ENCODE data around the gene TOGARAM2. TPM values are rescaled to one million over a fixed set of nuclear protein-coding genes. Genes with fewer than 3 reads are reported as not detected.
"Not testable (repeated sequence)": the region's sequence is repeated elsewhere in the genome, so short reads cannot be mapped to it uniquely, and the experiment has no call there.

Gene TOGARAM2
- total and polyA plus RNA-seq, 3 donors from 2014 or later, result 2.1 to 5.2 (median 3.5) TPM

GRCh38 chr2:28974252-28974651 is 6.8 kb upstream of the TOGARAM2 start:
- 90 to 95% methylated on average over 4 of the region's 4 CpGs for WGBS, 2 donors
- H3K27ac ChIP-seq, result no peak overlapping the region
- DNase-seq, result no peak
- no peaks in the 10 kb centered on the region for H3K36me3 ChIP-seq (ENCODE audit: low read depth, missing control alignments)
- H3K9me3 ChIP-seq, result no peaks in the 10 kb centered on the region
- H3K27me3 ChIP-seq, result no peaks in the 10 kb centered on the region
- TF ChIP-seq CTCF (IDR thresholded peaks at IDR 0.05) (no peak), POLR2A (IDR thresholded peaks at IDR 0.05) (no peak)
- H3K4me3 ChIP-seq, result no peak overlapping the region
- peaks cover 9% of the 10 kb centered on the region for H3K4me1 ChIP-seq
- intact Hi-C loops (cut with DNase I; ENCODE audit: low total_unique reads), result no loop called here

- Histone ChIP-seq H3K4me1 (peaks cover 6% of the 10 kb centered on the region), H3K27ac (no peak overlapping the region), H3K4me3 (no peak overlapping the region), H3K27me3 (no peaks in the 10 kb centered on the region), H3K9me3 (no peaks in the 10 kb centered on the region), H3K36me3 (ENCODE audit: low read depth, missing control alignments) (no peaks in the 10 kb centered on the region)
- TF ChIP-seq CTCF (IDR thresholded peaks at IDR 0.05) (no peak), POLR2A (IDR thresholded peaks at IDR 0.05) (no peak)
- no peak for DNase-seq
- 93 to 100% methylated on average over 1 of the region's 1 CpG for WGBS, 2 donors
- intact Hi-C loops (cut with DNase I; ENCODE audit: low total_unique reads), result no loop called here
Observed at GRCh38 chr2:28975671-28976070, 5.4 kb upstream of the TOGARAM2 start.

GRCh38 chr2:28976584-28976983 is 4.5 kb upstream of the TOGARAM2 start:
- Histone ChIP-seq H3K27me3 (no peaks in the 10 kb centered on the region), H3K9me3 (no peaks in the 10 kb centered on the region), H3K4me3 (no peak overlapping the region), H3K4me1 (peaks cover 13% of the 10 kb centered on the region), H3K36me3 (ENCODE audit: low read depth, missing control alignments) (no peaks in the 10 kb centered on the region), H3K27ac (no peak overlapping the region)
- TF ChIP-seq POLR2A (IDR thresholded peaks at IDR 0.05), result no peak
- no peak for TF ChIP-seq CTCF (IDR thresholded peaks at IDR 0.05)
- intact Hi-C loops (cut with DNase I; ENCODE audit: low total_unique reads), result no loop called here
- DNase-seq, result no peak
- 72 to 83% methylated on average over 3 of the region's 3 CpGs for WGBS, 2 donors

GRCh38 chr2:28977176-28977875 is 3.8 kb upstream of the TOGARAM2 start:
- Histone ChIP-seq H3K4me1 (peaks cover 14% of the 10 kb centered on the region), H3K9me3 (no peaks in the 10 kb centered on the region), H3K36me3 (ENCODE audit: low read depth, missing control alignments) (no peaks in the 10 kb centered on the region), H3K4me3 (no peak overlapping the region), H3K27me3 (no peaks in the 10 kb centered on the region), H3K27ac (no peak overlapping the region)
- no peak for DNase-seq
- TF ChIP-seq POLR2A (IDR thresholded peaks at IDR 0.05) (no peak), CTCF (IDR thresholded peaks at IDR 0.05) (no peak)
- WGBS, 2 donors, result 88 to 96% methylated on average over 7 to 10 of the region's 10 CpGs
- intact Hi-C loops (cut with DNase I; ENCODE audit: low total_unique reads), result no loop called here

GRCh38 chr2:28978001-28978400 is 3.1 kb upstream of the TOGARAM2 start:
- H3K27ac ChIP-seq; DNase-seq; H3K4me3 ChIP-seq; H3K36me3 ChIP-seq (ENCODE audit: low read depth, missing control alignments); H3K27me3 ChIP-seq; intact Hi-C loops (cut with DNase I; ENCODE audit: low total_unique reads); H3K9me3 ChIP-seq: not testable (repeated sequence)
- H3K4me1 ChIP-seq, result peaks cover 14% of the 10 kb centered on the region
- 84 to 87% methylated on average over 8 of the region's 8 CpGs for WGBS, 2 donors

All from testis (tissue), 3 donors.